K562 (cell line): ENCODE measurements around the gene LHX5. TPM values are rescaled to one million over a fixed set of nuclear protein-coding genes. Genes with fewer than 3 reads are reported as not detected.

Experiments used
- ARNT ChIP-seq, 2 experiments: fragments of 450-650 bp; IDR thresholded peaks; 2 replicates each; pipeline ENCODE4 v1.6.1; 2016; ENCODE audit warnings: mild to moderate bottlenecking in 1 of 2
- BRCA1 ChIP-seq, 2 experiments: fragments of 450-650 bp in 1 of 2; sonication (generic) in 1 of 2; formaldehyde crosslinking in 1 of 2; IDR thresholded peaks; 2 replicates each; pipeline versions ENCODE4 v1.5.0 to v1.6.1; 2017 to 2020; ENCODE audit warnings: mild to moderate bottlenecking in 1 of 2, missing genetic modification reagents in 1 of 2
- LCOR ChIP-seq: sonication (generic); formaldehyde crosslinking; IDR thresholded peaks from 2 replicates; pipeline ENCODE4 v1.8.0; 2022; ENCODE audit warnings: mild to moderate bottlenecking, missing genetic modification reagents
- MCM5 ChIP-seq: fragments of 450-650 bp; IDR thresholded peaks from 2 replicates; pipeline ENCODE4 v1.6.1; 2016; ENCODE audit warnings: low read depth
- NFE2L1 ChIP-seq: fragments of 450-650 bp; IDR thresholded peaks from 2 replicates; pipeline ENCODE4 v1.6.1; 2016; ENCODE audit warnings: missing genetic modification characterization, low read depth, mild to moderate bottlenecking, missing compliant biosample characterization, moderate library complexity, borderline replicate concordance
- PHB2 ChIP-seq: fragments of 450-650 bp; IDR thresholded peaks from 2 replicates; pipeline ENCODE4 v1.6.1; 2017; ENCODE audit warnings: low read depth
- POLR2A ChIP-seq: fragments of 450-650 bp; conservative IDR thresholded peaks from 2 replicates; pipeline ENCODE4 v1.6.1; 2016
- SMAD4 ChIP-seq: fragments of 250-450 bp; sonication (Bioruptor Pico); conservative IDR thresholded peaks from 2 replicates; pipeline ENCODE4 v1.8.0; 2021; ENCODE audit warnings: inconsistent platforms, mild to moderate bottlenecking, moderate library complexity
- TBP ChIP-seq: optimal IDR thresholded peaks from 2 replicates; pipeline ENCODE3; 2011; ENCODE audit warnings: low read depth, low read length, improper control_type of control experiment
- U2AF2 ChIP-seq: fragments of 200-400 bp; formaldehyde crosslinking; optimal IDR thresholded peaks from 2 replicates; pipeline ENCODE3; 2017; ENCODE audit warnings: low read depth, mild to moderate bottlenecking, low read length
- ZNF263 ChIP-seq: sonication (generic); formaldehyde crosslinking; IDR thresholded peaks from 2 replicates; pipeline ENCODE4 v1.8.0; 2022; ENCODE audit warnings: mild to moderate bottlenecking, missing genetic modification reagents, borderline replicate concordance
- polyA plus RNA-seq, 8 experiments: library from polyadenylated mRNA; depleted of rRNA in 4 of 8; stranded (reverse) in 5 of 8; unstranded in 3 of 8; fragments of >200 nt; fragmentation: Nextera tagmentation in 2 of 8; fragmentation: Illumina TruSeq in 1 of 8; extraction: Ambion mirVana in 2 of 8; extraction: Trizol in 1 of 8; gene quantifications; 2 replicates each; pipeline versions ENCODE4 v1.2.1 to v1.2.3, GENCODE V29; 2011 to 2014; ENCODE audit warnings: inconsistent platforms in 1 of 8, missing spikeins in 1 of 8
- total RNA-seq, 7 experiments: library from RNA; depleted of rRNA in 6 of 7; stranded (reverse); fragments of >200 nt in 6 of 7; fragmentation: Illumina TruSeq in 2 of 7; extraction: Trizol in 2 of 7; gene quantifications; 2 replicates each; pipeline versions ENCODE4 v1.2.1 to v1.2.3, GENCODE V29; 2011 to 2021; ENCODE audit warnings: low replicate concordance in 1 of 7
- TF ChIP-seq, protein P1 (sequence below): fragments of 250-450 bp; sonication (Bioruptor Pico); IDR thresholded peaks from 2 replicates; pipeline ENCODE4 v1.4.0; 2020
- TF ChIP-seq, protein P2 (sequence below): sonication (generic); formaldehyde crosslinking; IDR thresholded peaks from 2 replicates; pipeline ENCODE4 v1.8.0; 2022; ENCODE audit warnings: mild to moderate bottlenecking, low read depth, missing genetic modification reagents
- TF ChIP-seq, protein P3 (sequence below): sonication (generic); formaldehyde crosslinking; IDR thresholded peaks from 2 replicates; pipeline ENCODE4 v1.9.0; 2022; ENCODE audit warnings: mild to moderate bottlenecking, missing genetic modification reagents
- TF ChIP-seq, protein P4 (sequence below): sonication (generic); formaldehyde crosslinking; IDR thresholded peaks from 2 replicates; pipeline ENCODE4 v1.8.1; 2023; ENCODE audit warnings: mild to moderate bottlenecking, missing genetic modification reagents, moderate library complexity

Gene LHX5
- total and polyA plus RNA-seq, 9 of the 15 experiments (the other 6 are each of a cell fraction or from before 2014, with no cell fraction given) = 0.04 to 0.17 (median 0.05) TPM; not detected in 6

DNA sequence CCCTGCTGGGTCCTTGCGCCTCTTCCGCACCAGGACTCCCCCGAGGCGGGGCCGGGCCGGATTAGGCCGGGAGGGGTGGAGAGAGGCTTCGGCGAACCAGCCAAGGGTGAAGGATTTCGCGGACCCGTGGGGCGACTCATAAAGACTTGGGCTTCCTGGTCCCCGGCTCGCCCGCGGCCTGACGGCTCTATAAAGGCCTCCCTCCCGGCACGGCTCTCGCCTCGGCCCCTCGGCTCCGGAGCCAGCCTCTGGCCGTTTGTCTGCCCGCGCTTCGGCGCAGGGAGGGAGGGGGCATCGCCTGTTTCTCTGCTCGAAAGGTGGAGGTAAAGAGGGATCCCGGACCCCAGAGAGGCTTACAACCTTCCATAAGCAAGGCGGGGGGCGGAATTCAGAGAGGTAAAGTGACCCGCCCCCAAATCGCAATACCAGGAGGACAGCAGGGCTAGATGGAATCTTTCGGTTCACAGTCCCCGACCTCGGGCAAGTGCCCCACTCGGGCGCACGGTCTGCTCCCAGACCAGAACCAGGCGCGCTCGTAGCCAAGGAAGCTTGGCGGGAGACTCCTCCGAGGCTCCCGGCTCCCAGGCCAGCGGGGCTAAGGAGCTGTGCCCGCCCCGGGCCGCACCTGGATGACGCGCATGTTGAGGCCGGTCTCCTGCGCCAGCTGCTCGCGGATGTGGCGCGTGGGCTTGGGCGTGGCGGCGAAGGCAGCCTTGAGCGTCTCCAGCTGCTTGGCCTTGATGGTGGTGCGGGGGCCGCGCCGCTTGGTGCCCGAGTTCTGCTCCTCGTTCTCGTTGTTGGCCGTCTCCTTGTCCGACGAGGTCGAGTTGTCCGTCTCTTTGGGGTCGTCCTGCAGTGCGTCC is 3.9 kb downstream of the LHX5 start (continued):
- TF ChIP-seq, protein P1, sequence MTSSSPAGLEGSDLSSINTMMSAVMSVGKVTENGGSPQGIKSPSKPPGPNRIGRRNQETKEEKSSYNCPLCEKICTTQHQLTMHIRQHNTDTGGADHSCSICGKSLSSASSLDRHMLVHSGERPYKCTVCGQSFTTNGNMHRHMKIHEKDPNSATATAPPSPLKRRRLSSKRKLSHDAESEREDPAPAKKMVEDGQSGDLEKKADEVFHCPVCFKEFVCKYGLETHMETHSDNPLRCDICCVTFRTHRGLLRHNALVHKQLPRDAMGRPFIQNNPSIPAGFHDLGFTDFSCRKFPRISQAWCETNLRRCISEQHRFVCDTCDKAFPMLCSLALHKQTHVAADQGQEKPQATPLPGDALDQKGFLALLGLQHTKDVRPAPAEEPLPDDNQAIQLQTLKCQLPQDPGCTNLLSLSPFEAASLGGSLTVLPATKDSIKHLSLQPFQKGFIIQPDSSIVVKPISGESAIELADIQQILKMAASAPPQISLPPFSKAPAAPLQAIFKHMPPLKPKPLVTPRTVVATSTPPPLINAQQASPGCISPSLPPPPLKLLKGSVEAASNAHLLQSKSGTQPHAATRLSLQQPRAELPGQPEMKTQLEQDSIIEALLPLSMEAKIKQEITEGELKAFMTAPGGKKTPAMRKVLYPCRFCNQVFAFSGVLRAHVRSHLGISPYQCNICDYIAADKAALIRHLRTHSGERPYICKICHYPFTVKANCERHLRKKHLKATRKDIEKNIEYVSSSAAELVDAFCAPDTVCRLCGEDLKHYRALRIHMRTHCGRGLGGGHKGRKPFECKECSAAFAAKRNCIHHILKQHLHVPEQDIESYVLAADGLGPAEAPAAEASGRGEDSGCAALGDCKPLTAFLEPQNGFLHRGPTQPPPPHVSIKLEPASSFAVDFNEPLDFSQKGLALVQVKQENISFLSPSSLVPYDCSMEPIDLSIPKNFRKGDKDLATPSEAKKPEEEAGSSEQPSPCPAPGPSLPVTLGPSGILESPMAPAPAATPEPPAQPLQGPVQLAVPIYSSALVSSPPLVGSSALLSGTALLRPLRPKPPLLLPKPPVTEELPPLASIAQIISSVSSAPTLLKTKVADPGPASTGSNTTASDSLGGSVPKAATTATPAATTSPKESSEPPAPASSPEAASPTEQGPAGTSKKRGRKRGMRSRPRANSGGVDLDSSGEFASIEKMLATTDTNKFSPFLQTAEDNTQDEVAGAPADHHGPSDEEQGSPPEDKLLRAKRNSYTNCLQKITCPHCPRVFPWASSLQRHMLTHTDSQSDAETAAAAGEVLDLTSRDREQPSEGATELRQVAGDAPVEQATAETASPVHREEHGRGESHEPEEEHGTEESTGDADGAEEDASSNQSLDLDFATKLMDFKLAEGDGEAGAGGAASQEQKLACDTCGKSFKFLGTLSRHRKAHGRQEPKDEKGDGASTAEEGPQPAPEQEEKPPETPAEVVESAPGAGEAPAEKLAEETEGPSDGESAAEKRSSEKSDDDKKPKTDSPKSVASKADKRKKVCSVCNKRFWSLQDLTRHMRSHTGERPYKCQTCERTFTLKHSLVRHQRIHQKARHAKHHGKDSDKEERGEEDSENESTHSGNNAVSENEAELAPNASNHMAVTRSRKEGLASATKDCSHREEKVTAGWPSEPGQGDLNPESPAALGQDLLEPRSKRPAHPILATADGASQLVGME = no peak
- TF ChIP-seq ZNF263 (no peak), U2AF2 (no peak), MCM5 (no peak), POLR2A (no peak), TBP (no peak), PHB2 (no peak), LCOR (CRISPR knock-in tag) (0 out of 2 replicates have a peak, but pooled peaks have one; percentile 23), NFE2L1 (tag) (no peak), SMAD4 (CRISPR knock-in tag) (no peak), ARNT (IDR thresholded peaks at IDR 0.05) (no peak), BRCA1 (IDR thresholded peaks at IDR 0.05) (no peak), BRCA1 (CRISPR knock-in tag; IDR thresholded peaks at IDR 0.05) (no peak)
- TF ChIP-seq, protein P2, sequence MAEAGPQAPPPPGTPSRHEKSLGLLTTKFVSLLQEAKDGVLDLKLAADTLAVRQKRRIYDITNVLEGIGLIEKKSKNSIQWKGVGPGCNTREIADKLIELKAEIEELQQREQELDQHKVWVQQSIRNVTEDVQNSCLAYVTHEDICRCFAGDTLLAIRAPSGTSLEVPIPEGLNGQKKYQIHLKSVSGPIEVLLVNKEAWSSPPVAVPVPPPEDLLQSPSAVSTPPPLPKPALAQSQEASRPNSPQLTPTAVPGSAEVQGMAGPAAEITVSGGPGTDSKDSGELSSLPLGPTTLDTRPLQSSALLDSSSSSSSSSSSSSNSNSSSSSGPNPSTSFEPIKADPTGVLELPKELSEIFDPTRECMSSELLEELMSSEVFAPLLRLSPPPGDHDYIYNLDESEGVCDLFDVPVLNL (CRISPR knock-in tag) = no peak
- TF ChIP-seq, protein P3, sequence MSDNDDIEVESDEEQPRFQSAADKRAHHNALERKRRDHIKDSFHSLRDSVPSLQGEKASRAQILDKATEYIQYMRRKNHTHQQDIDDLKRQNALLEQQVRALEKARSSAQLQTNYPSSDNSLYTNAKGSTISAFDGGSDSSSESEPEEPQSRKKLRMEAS (CRISPR knock-in tag) = peak; percentile 63; the same call in 1 of the 2 replicates
- TF ChIP-seq, protein P4, sequence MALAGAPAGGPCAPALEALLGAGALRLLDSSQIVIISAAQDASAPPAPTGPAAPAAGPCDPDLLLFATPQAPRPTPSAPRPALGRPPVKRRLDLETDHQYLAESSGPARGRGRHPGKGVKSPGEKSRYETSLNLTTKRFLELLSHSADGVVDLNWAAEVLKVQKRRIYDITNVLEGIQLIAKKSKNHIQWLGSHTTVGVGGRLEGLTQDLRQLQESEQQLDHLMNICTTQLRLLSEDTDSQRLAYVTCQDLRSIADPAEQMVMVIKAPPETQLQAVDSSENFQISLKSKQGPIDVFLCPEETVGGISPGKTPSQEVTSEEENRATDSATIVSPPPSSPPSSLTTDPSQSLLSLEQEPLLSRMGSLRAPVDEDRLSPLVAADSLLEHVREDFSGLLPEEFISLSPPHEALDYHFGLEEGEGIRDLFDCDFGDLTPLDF (CRISPR knock-in tag) = no peak
